ENCODE results near the gene S100A11.

DNA sequence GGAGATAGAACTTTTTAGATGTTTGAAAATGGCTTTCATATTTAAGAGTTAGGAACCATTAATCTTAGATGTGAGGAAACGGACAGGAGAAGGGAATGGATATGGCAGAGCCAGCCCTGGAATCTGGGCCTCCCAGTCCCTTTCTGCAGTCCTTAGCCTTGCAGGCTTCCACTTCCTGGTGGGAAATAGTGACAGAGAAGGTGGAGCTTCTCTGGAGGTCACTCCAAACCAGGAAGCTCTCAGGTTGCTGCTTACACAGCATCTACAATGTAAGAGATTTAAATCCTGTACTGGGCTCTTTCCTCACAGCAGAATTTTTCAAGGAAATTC lies 2.5 kb downstream of the S100A11 start:
- TF ChIP-seq POLR2A (conservative IDR thresholded peaks at IDR 0.05), result no peak
- TF ChIP-seq, protein P1, sequence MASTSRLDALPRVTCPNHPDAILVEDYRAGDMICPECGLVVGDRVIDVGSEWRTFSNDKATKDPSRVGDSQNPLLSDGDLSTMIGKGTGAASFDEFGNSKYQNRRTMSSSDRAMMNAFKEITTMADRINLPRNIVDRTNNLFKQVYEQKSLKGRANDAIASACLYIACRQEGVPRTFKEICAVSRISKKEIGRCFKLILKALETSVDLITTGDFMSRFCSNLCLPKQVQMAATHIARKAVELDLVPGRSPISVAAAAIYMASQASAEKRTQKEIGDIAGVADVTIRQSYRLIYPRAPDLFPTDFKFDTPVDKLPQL (IDR thresholded peaks at IDR 0.05; ENCODE audit: extremely low read depth, insufficient read length), result no peak
- TF ChIP-seq, protein P2, sequence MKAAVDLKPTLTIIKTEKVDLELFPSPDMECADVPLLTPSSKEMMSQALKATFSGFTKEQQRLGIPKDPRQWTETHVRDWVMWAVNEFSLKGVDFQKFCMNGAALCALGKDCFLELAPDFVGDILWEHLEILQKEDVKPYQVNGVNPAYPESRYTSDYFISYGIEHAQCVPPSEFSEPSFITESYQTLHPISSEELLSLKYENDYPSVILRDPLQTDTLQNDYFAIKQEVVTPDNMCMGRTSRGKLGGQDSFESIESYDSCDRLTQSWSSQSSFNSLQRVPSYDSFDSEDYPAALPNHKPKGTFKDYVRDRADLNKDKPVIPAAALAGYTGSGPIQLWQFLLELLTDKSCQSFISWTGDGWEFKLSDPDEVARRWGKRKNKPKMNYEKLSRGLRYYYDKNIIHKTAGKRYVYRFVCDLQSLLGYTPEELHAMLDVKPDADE (conservative IDR thresholded peaks at IDR 0.05; ENCODE audit: control insufficient read depth, low read depth, low read length), result no peak
- TF ChIP-seq, protein P3, sequence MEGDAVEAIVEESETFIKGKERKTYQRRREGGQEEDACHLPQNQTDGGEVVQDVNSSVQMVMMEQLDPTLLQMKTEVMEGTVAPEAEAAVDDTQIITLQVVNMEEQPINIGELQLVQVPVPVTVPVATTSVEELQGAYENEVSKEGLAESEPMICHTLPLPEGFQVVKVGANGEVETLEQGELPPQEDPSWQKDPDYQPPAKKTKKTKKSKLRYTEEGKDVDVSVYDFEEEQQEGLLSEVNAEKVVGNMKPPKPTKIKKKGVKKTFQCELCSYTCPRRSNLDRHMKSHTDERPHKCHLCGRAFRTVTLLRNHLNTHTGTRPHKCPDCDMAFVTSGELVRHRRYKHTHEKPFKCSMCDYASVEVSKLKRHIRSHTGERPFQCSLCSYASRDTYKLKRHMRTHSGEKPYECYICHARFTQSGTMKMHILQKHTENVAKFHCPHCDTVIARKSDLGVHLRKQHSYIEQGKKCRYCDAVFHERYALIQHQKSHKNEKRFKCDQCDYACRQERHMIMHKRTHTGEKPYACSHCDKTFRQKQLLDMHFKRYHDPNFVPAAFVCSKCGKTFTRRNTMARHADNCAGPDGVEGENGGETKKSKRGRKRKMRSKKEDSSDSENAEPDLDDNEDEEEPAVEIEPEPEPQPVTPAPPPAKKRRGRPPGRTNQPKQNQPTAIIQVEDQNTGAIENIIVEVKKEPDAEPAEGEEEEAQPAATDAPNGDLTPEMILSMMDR (IDR thresholded peaks at IDR 0.05 in 2 of 3, conservative IDR thresholded peaks at IDR 0.05 in 1 of 3; ENCODE audit: insufficient read depth in 2 of 3, low read depth in 1 of 3, low read length in 3 of 3), result no peak
